ENCODE measurements around the gene FTSJ3. TPM values are rescaled to one million over a fixed set of nuclear protein-coding genes. Genes with fewer than 3 reads are reported as not detected.

Gene FTSJ3
- total and polyA plus RNA-seq, 4 donors = 10.0 to 38.1 (median 29.7) TPM

- 0 to 1% methylated on average over 31 of the region's 31 CpGs for WGBS, 2 donors
- intact Hi-C loops (cut with DNase I) = loop anchor here in 1 of 2 donors (2.0 to 5.0 kb wide), 2 partner anchors 54 to 681 kb away; partner anchors contain the start of genes CCDC47, CEP95 and DDX5
- Histone ChIP-seq H3K27ac (ENCODE audit: low read depth in 1 of 2, low read length in 2 of 2) (peak overlapping the region in 1 of 2 donors; percentile 30), H3K36me3 (ENCODE audit: control insufficient read depth in 1 of 2, insufficient read depth in 2 of 2, low read length in 1 of 2) (peaks cover 4 to 19% of the 10 kb centered on the region in 2 donors), H3K27me3 (ENCODE audit: control insufficient read depth in 1 of 2, insufficient read depth in 2 of 2, low read length in 1 of 2) (no peaks in the 10 kb centered on the region), H3K9me3 (ENCODE audit: control insufficient read depth, low read length) (no peaks in the 10 kb centered on the region), H3K4me1 (ENCODE audit: control insufficient read depth in 1 of 2, insufficient read depth in 2 of 2, low read length in 2 of 2) (no peaks in the 10 kb centered on the region), H3K4me3 (ENCODE audit: low read length in 2 of 2) (peak overlapping the region; percentile 20 to 63)
- peak; percentile 50 to 80 for DNase-seq
- peak; percentile 15 for ATAC-seq (ENCODE audit: low FRiP score)
Measured at GRCh38 chr17:63826468-63827001, 928 bp downstream of the FTSJ3 start.

GRCh38 chr17:63824362-63824761 lies 3.1 kb downstream of the FTSJ3 start:
- Histone ChIP-seq H3K27me3 (ENCODE audit: control insufficient read depth in 1 of 2, insufficient read depth in 2 of 2, low read length in 1 of 2) (no peaks in the 10 kb centered on the region), H3K9me3 (ENCODE audit: control insufficient read depth, low read length) (no peaks in the 10 kb centered on the region), H3K4me3 (ENCODE audit: low read length in 2 of 2) (no peak overlapping the region), H3K27ac (ENCODE audit: low read depth in 1 of 2, low read length in 2 of 2) (no peak overlapping the region), H3K36me3 (ENCODE audit: control insufficient read depth in 1 of 2, insufficient read depth in 2 of 2, low read length in 1 of 2) (peaks cover 4 to 24% of the 10 kb centered on the region in 2 donors), H3K4me1 (ENCODE audit: control insufficient read depth in 1 of 2, insufficient read depth in 2 of 2, low read length in 2 of 2) (no peaks in the 10 kb centered on the region)
- intact Hi-C loops (cut with DNase I) = no loop called here
- 91 to 92% methylated on average over 9 of the region's 9 CpGs for WGBS, 2 donors
- peak in 1 of 2 donors; percentile 31 for DNase-seq
- no peak for ATAC-seq (ENCODE audit: low FRiP score)

- H3K9me3 ChIP-seq (ENCODE audit: control insufficient read depth, low read length) = no peaks in the 10 kb centered on the region
- intact Hi-C loops (cut with DNase I) = no loop called here
Measured at GRCh38 chr17:63823659-63824331, 3.7 kb downstream of the FTSJ3 start.

GRCh38 chr17:63822537-63822936 lies 4.9 kb downstream of the FTSJ3 start:
- Histone ChIP-seq H3K4me3 (ENCODE audit: low read length in 2 of 2) (no peak overlapping the region), H3K27ac (ENCODE audit: low read depth in 1 of 2, low read length in 2 of 2) (no peak overlapping the region), H3K27me3 (ENCODE audit: control insufficient read depth in 1 of 2, insufficient read depth in 2 of 2, low read length in 1 of 2) (no peaks in the 10 kb centered on the region), H3K4me1 (ENCODE audit: control insufficient read depth in 1 of 2, insufficient read depth in 2 of 2, low read length in 2 of 2) (no peaks in the 10 kb centered on the region), H3K36me3 (ENCODE audit: control insufficient read depth in 1 of 2, insufficient read depth in 2 of 2, low read length in 1 of 2) (peaks cover 4 to 28% of the 10 kb centered on the region in 2 donors), H3K9me3 (ENCODE audit: control insufficient read depth, low read length) (no peaks in the 10 kb centered on the region)
- no peak for ATAC-seq (ENCODE audit: low FRiP score)
- intact Hi-C loops (cut with DNase I) = no loop called here
- DNase-seq = no peak

More at GRCh38 chr17:63823659-63824331, 3.7 kb downstream of the FTSJ3 start:
- H3K4me3 ChIP-seq (ENCODE audit: low read length in 2 of 2) = no peak overlapping the region
- WGBS, 2 donors = 93% methylated on average over 13 of the region's 13 CpGs
- peak; percentile 22 to 29 for DNase-seq
- no peaks in the 10 kb centered on the region for H3K4me1 ChIP-seq (ENCODE audit: control insufficient read depth in 1 of 2, insufficient read depth in 2 of 2, low read length in 2 of 2)
- no peak overlapping the region for H3K27ac ChIP-seq (ENCODE audit: low read depth in 1 of 2, low read length in 2 of 2)
- H3K27me3 ChIP-seq (ENCODE audit: control insufficient read depth in 1 of 2, insufficient read depth in 2 of 2, low read length in 1 of 2) = no peaks in the 10 kb centered on the region
- H3K36me3 ChIP-seq (ENCODE audit: control insufficient read depth in 1 of 2, insufficient read depth in 2 of 2, low read length in 1 of 2) = peaks cover 4 to 24% of the 10 kb centered on the region in 2 donors
- no peak for ATAC-seq (ENCODE audit: low FRiP score)

- Histone ChIP-seq H3K4me1 (ENCODE audit: control insufficient read depth in 1 of 2, insufficient read depth in 2 of 2, low read length in 2 of 2) (no peaks in the 10 kb centered on the region), H3K4me3 (ENCODE audit: low read length in 2 of 2) (no peak overlapping the region), H3K27me3 (ENCODE audit: control insufficient read depth in 1 of 2, insufficient read depth in 2 of 2, low read length in 1 of 2) (no peaks in the 10 kb centered on the region), H3K27ac (ENCODE audit: low read depth in 1 of 2, low read length in 2 of 2) (no peak overlapping the region), H3K9me3 (ENCODE audit: control insufficient read depth, low read length) (no peaks in the 10 kb centered on the region), H3K36me3 (ENCODE audit: control insufficient read depth in 1 of 2, insufficient read depth in 2 of 2, low read length in 1 of 2) (peaks cover 7 to 28% of the 10 kb centered on the region in 2 donors)
- intact Hi-C loops (cut with DNase I) = no loop called here
- 77 to 79% methylated on average over 6 of the region's 6 CpGs for whole genome bisulfite sequencing, 2 donors
- DNase-seq = peak in 1 of 2 donors; percentile 44
- ATAC-seq (ENCODE audit: low FRiP score) = no peak
Measured at GRCh38 chr17:63821804-63822203, 5.7 kb downstream of the FTSJ3 start.

GRCh38 chr17:63820963-63821561 lies 6.4 kb downstream of the FTSJ3 start:
- no peak for ATAC-seq (ENCODE audit: low FRiP score)

GRCh38 chr17:63819585-63820537 lies 7.6 kb downstream of the FTSJ3 start:
- no peak overlapping the region for H3K27ac ChIP-seq (ENCODE audit: low read depth in 1 of 2, low read length in 2 of 2)
- H3K4me3 ChIP-seq (ENCODE audit: low read length in 2 of 2) = no peak overlapping the region
- no peaks in the 10 kb centered on the region for H3K4me1 ChIP-seq (ENCODE audit: control insufficient read depth in 1 of 2, insufficient read depth in 2 of 2, low read length in 2 of 2)
- peak in 1 of 2 donors; percentile 27 for DNase-seq
- no peaks in the 10 kb centered on the region for H3K27me3 ChIP-seq (ENCODE audit: control insufficient read depth in 1 of 2, insufficient read depth in 2 of 2, low read length in 1 of 2)
- WGBS, 2 donors = 74 to 77% methylated on average over 21 of the region's 21 CpGs
- peaks cover 11 to 31% of the 10 kb centered on the region in 2 donors for H3K36me3 ChIP-seq (ENCODE audit: control insufficient read depth in 1 of 2, insufficient read depth in 2 of 2, low read length in 1 of 2)
- H3K9me3 ChIP-seq (ENCODE audit: control insufficient read depth, low read length) = no peaks in the 10 kb centered on the region
- intact Hi-C loops (cut with DNase I) = no loop called here
- no peak for ATAC-seq (ENCODE audit: low FRiP score)

More at GRCh38 chr17:63820963-63821561, 6.4 kb downstream of the FTSJ3 start:
- Histone ChIP-seq H3K36me3 (ENCODE audit: control insufficient read depth in 1 of 2, insufficient read depth in 2 of 2, low read length in 1 of 2) (peaks cover 11 to 28% of the 10 kb centered on the region in 2 donors), H3K27me3 (ENCODE audit: control insufficient read depth in 1 of 2, insufficient read depth in 2 of 2, low read length in 1 of 2) (no peaks in the 10 kb centered on the region), H3K4me1 (ENCODE audit: control insufficient read depth in 1 of 2, insufficient read depth in 2 of 2, low read length in 2 of 2) (no peaks in the 10 kb centered on the region), H3K4me3 (ENCODE audit: low read length in 2 of 2) (no peak overlapping the region), H3K27ac (ENCODE audit: low read depth in 1 of 2, low read length in 2 of 2) (no peak overlapping the region), H3K9me3 (ENCODE audit: control insufficient read depth, low read length) (no peaks in the 10 kb centered on the region)
- intact Hi-C loops (cut with DNase I) = no loop called here
- peak in 1 of 2 donors; percentile 42 for DNase-seq
- WGBS, 2 donors = 82 to 84% methylated on average over 10 of the region's 10 CpGs

- no peaks in the 10 kb centered on the region for H3K27me3 ChIP-seq (ENCODE audit: control insufficient read depth in 1 of 2, insufficient read depth in 2 of 2, low read length in 1 of 2)
- no peaks in the 10 kb centered on the region for H3K4me1 ChIP-seq (ENCODE audit: control insufficient read depth in 1 of 2, insufficient read depth in 2 of 2, low read length in 2 of 2)
- no peak for DNase-seq
- intact Hi-C loops (cut with DNase I) = no loop called here
- no peak for ATAC-seq (ENCODE audit: low FRiP score)
- no peaks in the 10 kb centered on the region for H3K9me3 ChIP-seq (ENCODE audit: control insufficient read depth, low read length)
- H3K27ac ChIP-seq (ENCODE audit: low read depth in 1 of 2, low read length in 2 of 2) = no peak overlapping the region
- H3K36me3 ChIP-seq (ENCODE audit: control insufficient read depth in 1 of 2, insufficient read depth in 2 of 2, low read length in 1 of 2) = peaks cover 11 to 26% of the 10 kb centered on the region in 2 donors
- no peak overlapping the region for H3K4me3 ChIP-seq (ENCODE audit: low read length in 2 of 2)
- 53 to 63% methylated on average over 6 of the region's 6 CpGs for WGBS, 2 donors
Measured at GRCh38 chr17:63819131-63819530, 8.3 kb downstream of the FTSJ3 start.
